ENCODE measurements around the gene PTPRJ. TPM values are rescaled to one million over a fixed set of nuclear protein-coding genes. Genes with fewer than 3 reads are reported as not detected.

The PTPRJ gene
- total RNA-seq, 1 experiment from 2014 or later, result 43.7 TPM

DNA sequence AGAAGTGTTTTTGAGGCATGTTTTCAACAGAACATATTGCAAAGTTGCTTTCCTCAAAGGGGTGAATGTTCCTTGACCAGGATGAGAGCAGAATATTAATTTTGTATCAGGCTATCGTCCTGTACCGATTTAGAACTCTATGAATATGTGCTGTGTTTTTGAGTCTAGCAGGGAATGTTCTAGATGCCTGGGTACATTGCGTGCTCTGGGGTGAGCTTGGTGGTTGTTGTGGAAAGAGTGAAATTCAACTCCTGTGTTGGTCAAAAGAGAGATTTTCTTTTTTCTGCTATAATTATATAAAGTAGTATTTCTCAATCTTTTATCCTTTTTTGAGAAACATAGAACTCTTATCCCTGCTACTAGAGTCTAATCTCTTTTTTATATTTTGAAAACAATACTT lies 185.1 kb downstream of the PTPRJ start:
- H3K4me1 ChIP-seq (replicated peaks; ENCODE audit: insufficient read depth), result 0 out of 2 replicates have a peak, but pooled peaks cover 3% of the 10 kb centered on the region
- intact Hi-C loops (cut with micrococcal nuclease; ENCODE audit: unreplicated experiment), result loop anchor here (10.0 kb wide), 1 partner anchor 231 kb away; no protein-coding TSS in a partner anchor
- POLR2A ChIA-PET (ENCODE audit: unreplicated experiment), result no interaction called here
- no peak for DNase-seq
- peaks cover 13% of the 10 kb centered on the region; the same call in 1 of the 2 replicates for H3K36me3 ChIP-seq (ENCODE audit: low read depth)
- H3F3A ChIP-seq (ENCODE audit: insufficient read depth, low read depth), result peaks cover 12% of the 10 kb centered on the region; the same call in 1 of the 2 replicates
- H3K79me2 ChIP-seq (ENCODE audit: low read depth), result no peaks in the 10 kb centered on the region
- no peak for TF ChIP-seq EZH2 (IDR thresholded peaks at IDR 0.05; ENCODE audit: low read depth)
- TF ChIP-seq, protein P1, sequence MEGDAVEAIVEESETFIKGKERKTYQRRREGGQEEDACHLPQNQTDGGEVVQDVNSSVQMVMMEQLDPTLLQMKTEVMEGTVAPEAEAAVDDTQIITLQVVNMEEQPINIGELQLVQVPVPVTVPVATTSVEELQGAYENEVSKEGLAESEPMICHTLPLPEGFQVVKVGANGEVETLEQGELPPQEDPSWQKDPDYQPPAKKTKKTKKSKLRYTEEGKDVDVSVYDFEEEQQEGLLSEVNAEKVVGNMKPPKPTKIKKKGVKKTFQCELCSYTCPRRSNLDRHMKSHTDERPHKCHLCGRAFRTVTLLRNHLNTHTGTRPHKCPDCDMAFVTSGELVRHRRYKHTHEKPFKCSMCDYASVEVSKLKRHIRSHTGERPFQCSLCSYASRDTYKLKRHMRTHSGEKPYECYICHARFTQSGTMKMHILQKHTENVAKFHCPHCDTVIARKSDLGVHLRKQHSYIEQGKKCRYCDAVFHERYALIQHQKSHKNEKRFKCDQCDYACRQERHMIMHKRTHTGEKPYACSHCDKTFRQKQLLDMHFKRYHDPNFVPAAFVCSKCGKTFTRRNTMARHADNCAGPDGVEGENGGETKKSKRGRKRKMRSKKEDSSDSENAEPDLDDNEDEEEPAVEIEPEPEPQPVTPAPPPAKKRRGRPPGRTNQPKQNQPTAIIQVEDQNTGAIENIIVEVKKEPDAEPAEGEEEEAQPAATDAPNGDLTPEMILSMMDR (conservative IDR thresholded peaks at IDR 0.05), result no peak
- no peak overlapping the region for H3K4me2 ChIP-seq
- no peak overlapping the region for H3K4me3 ChIP-seq
- BruUV-seq (replicated peaks), result no TSS peak
- H2AFZ ChIP-seq, result no peak overlapping the region
- no peaks in the 10 kb centered on the region for H3K9me2 ChIP-seq (ENCODE audit: insufficient read depth)
- no peaks in the 10 kb centered on the region for H3K27me3 ChIP-seq (ENCODE audit: insufficient read depth, low read depth)
- no peaks in the 10 kb centered on the region for H3K9me3 ChIP-seq (ENCODE audit: insufficient read depth, low read depth)
- H3K27ac ChIP-seq, result no peak overlapping the region
- H4K20me1 ChIP-seq (ENCODE audit: insufficient read depth), result peaks cover 10% of the 10 kb centered on the region; the same call in 1 of the 2 replicates
- CTCF ChIA-PET, result no interaction called here

DNA sequence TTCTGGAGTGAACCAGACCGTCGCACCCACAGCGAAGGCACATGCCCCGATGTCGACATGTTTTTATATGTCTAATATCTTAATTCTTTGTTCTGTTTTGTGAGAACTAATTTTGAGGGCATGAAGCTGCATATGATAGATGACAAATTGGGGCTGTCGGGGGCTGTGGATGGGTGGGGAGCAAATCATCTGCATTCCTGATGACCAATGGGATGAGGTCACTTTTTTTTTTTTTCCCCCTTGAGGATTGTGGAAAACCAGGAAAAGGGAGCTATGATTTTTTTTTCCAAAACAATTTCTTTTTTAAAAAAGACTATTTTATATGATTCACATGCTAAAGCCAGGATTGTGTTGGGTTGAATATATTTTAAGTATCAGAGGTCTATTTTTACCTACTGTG lies 187.0 kb downstream of the PTPRJ start:
- intact Hi-C loops (cut with micrococcal nuclease; ENCODE audit: unreplicated experiment), result loop anchor here (10.0 kb wide), 1 partner anchor 233 kb away; no protein-coding TSS in a partner anchor

DNA sequence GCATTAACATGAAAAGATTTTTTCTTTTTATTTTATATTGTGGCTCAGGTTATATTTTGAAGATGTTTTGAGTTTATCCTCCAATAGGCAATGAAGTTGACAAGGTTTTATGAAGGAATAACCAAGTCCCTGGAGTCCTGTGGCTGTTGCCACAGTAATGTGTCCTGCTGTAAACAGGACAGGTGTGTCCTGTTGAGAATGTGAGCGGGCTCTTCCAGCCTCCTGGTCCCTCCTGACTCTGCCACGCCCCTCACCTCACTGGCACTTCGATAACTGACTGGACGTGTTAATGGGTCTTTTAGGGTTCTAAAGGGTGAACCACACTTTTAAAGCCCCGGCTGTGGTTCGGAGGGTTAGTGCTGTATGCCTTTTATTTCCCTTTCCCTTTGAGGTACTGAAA lies 188.5 kb downstream of the PTPRJ start:
- POLR2A ChIA-PET (ENCODE audit: unreplicated experiment), result no interaction called here
- Histone ChIP-seq H3K27me3 (ENCODE audit: insufficient read depth, low read depth) (no peaks in the 10 kb centered on the region), H3K36me3 (ENCODE audit: low read depth) (peaks cover 12% of the 10 kb centered on the region; the same call in 1 of the 2 replicates), H3K9me3 (ENCODE audit: insufficient read depth, low read depth) (no peaks in the 10 kb centered on the region), H3K4me3 (no peak overlapping the region), H3K79me2 (ENCODE audit: low read depth) (no peaks in the 10 kb centered on the region), H3K9me2 (ENCODE audit: insufficient read depth) (no peaks in the 10 kb centered on the region), H3K4me1 (replicated peaks; ENCODE audit: insufficient read depth) (0 out of 2 replicates have a peak, but pooled peaks cover 3% of the 10 kb centered on the region), H2AFZ (no peak overlapping the region), H3K4me2 (no peak overlapping the region), H4K20me1 (ENCODE audit: insufficient read depth) (peaks cover 8% of the 10 kb centered on the region; the same call in 1 of the 2 replicates), H3K27ac (no peak overlapping the region), H3F3A (ENCODE audit: insufficient read depth, low read depth) (peaks cover 30% of the 10 kb centered on the region)
- intact Hi-C loops (cut with micrococcal nuclease; ENCODE audit: unreplicated experiment), result loop anchor here (10.0 kb wide), 1 partner anchor 234 kb away; no protein-coding TSS in a partner anchor
- BruUV-seq (replicated peaks), result no TSS peak
- DNase-seq, result no peak
- TF ChIP-seq, protein P1 (conservative IDR thresholded peaks at IDR 0.05), result no peak
- no peak for TF ChIP-seq EZH2 (IDR thresholded peaks at IDR 0.05; ENCODE audit: low read depth)
- CTCF ChIA-PET, result no interaction called here

More for the DNA sequence above, 187.0 kb downstream of the PTPRJ start:
- Histone ChIP-seq H3K4me2 (no peak overlapping the region), H3K9me3 (ENCODE audit: insufficient read depth, low read depth) (no peaks in the 10 kb centered on the region), H3K79me2 (ENCODE audit: low read depth) (no peaks in the 10 kb centered on the region), H3K4me3 (no peak overlapping the region), H3K4me1 (replicated peaks; ENCODE audit: insufficient read depth) (0 out of 2 replicates have a peak, but pooled peaks cover 3% of the 10 kb centered on the region), H3F3A (ENCODE audit: insufficient read depth, low read depth) (peaks cover 30% of the 10 kb centered on the region), H3K9me2 (ENCODE audit: insufficient read depth) (no peaks in the 10 kb centered on the region), H3K27ac (no peak overlapping the region), H4K20me1 (ENCODE audit: insufficient read depth) (peaks cover 8% of the 10 kb centered on the region; the same call in 1 of the 2 replicates), H2AFZ (no peak overlapping the region), H3K27me3 (ENCODE audit: insufficient read depth, low read depth) (no peaks in the 10 kb centered on the region), H3K36me3 (ENCODE audit: low read depth) (peaks cover 13% of the 10 kb centered on the region; the same call in 1 of the 2 replicates)
- DNase-seq, result no peak
- no TSS peak for BruUV-seq (replicated peaks)
- CTCF ChIA-PET, result no interaction called here
- no peak for TF ChIP-seq EZH2 (IDR thresholded peaks at IDR 0.05; ENCODE audit: low read depth)
- TF ChIP-seq, protein P1 (conservative IDR thresholded peaks at IDR 0.05), result no peak
- POLR2A ChIA-PET (ENCODE audit: unreplicated experiment), result no interaction called here

Data from PC-9 (cell line).